Keratinocyte (primary cell): ENCODE results near the gene CORO1C. TPM values are rescaled to one million over a fixed set of nuclear protein-coding genes. Genes with fewer than 3 reads are reported as not detected.

ENCODE experiments used
- DNase-seq: peaks from one replicate; pipeline ENCODE4 v3.0.0-alpha.2; 2011; ENCODE audit warnings: low read depth, missing footprints, low spot score
- FAIRE-seq: peaks from 2 replicates; lab custom pipeline; 2011; peaks lifted over from hg19 to GRCh38; lab: Jason Lieb, UNC
- H2AFZ ChIP-seq: 2 replicates; pipeline ENCODE4 v1.6.0; 2012; ENCODE audit warnings: low read length, control low read depth, inconsistent platforms; ENCODE audit not compliant: control insufficient read depth
- H3K27ac ChIP-seq: 2 replicates; pipeline ENCODE4 v1.5.1; 2011; ENCODE audit warnings: low read length; ENCODE audit not compliant: control insufficient read depth, insufficient read depth
- H3K27me3 ChIP-seq: 3 replicates; pipeline ENCODE4 v1.6.0; 2011; ENCODE audit warnings: low read length; ENCODE audit not compliant: control insufficient read depth, insufficient read depth; ENCODE audit errors: extremely low read depth
- H3K36me3 ChIP-seq, 2 experiments: 2 replicates in 1 of 2; 3 replicates in 1 of 2; pipeline ENCODE4 v1.5.1; 2011; ENCODE audit warnings: low read length in 2 of 2, mild to moderate bottlenecking in 1 of 2; ENCODE audit not compliant: control insufficient read depth in 2 of 2, insufficient read depth in 2 of 2; ENCODE audit errors: extremely low read depth in 1 of 2
- H3K4me1 ChIP-seq: 3 replicates; pipeline ENCODE4 v1.5.1; 2011; ENCODE audit warnings: low read length; ENCODE audit not compliant: control insufficient read depth, insufficient read depth; ENCODE audit errors: extremely low read depth
- H3K4me2 ChIP-seq: 3 replicates; pipeline ENCODE4 v1.6.0; 2011; ENCODE audit warnings: low read depth, low read length; ENCODE audit not compliant: control insufficient read depth, insufficient read depth; ENCODE audit errors: extremely low read depth
- H3K4me3 ChIP-seq, 3 experiments: fragments of 200-600 bp in 1 of 3; sonication (generic) in 1 of 3; 2 replicates in 2 of 3; 3 replicates in 1 of 3; pipeline ENCODE4 v1.5.1; 2011 to 2016; ENCODE audit warnings: low read length in 3 of 3, mild to moderate bottlenecking in 3 of 3, control low read depth in 2 of 3, inconsistent platforms in 1 of 3, low read depth in 1 of 3, mixed read lengths in 1 of 3, mixed run types in 1 of 3, moderate library complexity in 1 of 3; ENCODE audit not compliant: control insufficient read depth in 2 of 3, insufficient read depth in 2 of 3; ENCODE audit errors: extremely low read depth in 1 of 3
- H3K79me2 ChIP-seq: 2 replicates; pipeline ENCODE4 v1.6.0; 2012; ENCODE audit warnings: low read length; ENCODE audit not compliant: control insufficient read depth, insufficient read depth
- H3K9ac ChIP-seq: 3 replicates; pipeline ENCODE4 v1.6.0; 2011; ENCODE audit warnings: low read length; ENCODE audit not compliant: control insufficient read depth, insufficient read depth; ENCODE audit errors: extremely low read depth
- H3K9me1 ChIP-seq: 3 replicates; pipeline ENCODE4 v1.6.0; 2011; ENCODE audit warnings: low read length; ENCODE audit not compliant: control insufficient read depth, insufficient read depth; ENCODE audit errors: extremely low read depth
- H3K9me3 ChIP-seq: 2 replicates; pipeline ENCODE4 v1.5.1; 2012; ENCODE audit warnings: low read depth, low read length; ENCODE audit not compliant: control insufficient read depth
- H4K20me1 ChIP-seq: 3 replicates; pipeline ENCODE4 v1.6.0; 2011; ENCODE audit warnings: low read length; ENCODE audit not compliant: control insufficient read depth, insufficient read depth; ENCODE audit errors: extremely low read depth
- EZH2 ChIP-seq: IDR thresholded peaks from one replicate; pipeline ENCODE4 v1.6.1; 2012; ENCODE audit warnings: inconsistent platforms, mild to moderate bottlenecking, low read length, moderate library complexity
- dilution Hi-C: fragments of 300-500 bp; cut with MboI; formaldehyde crosslinking; loops from one replicate; pipeline ENCODE4 v1.7.0; 2020; ENCODE audit warnings: low sequenced_read_pairs; ENCODE audit not compliant: extremely low pct_ligation_motif_present
- polyA plus RNA-seq, 5 experiments: library from polyadenylated mRNA; depleted of rRNA in 3 of 5; stranded (reverse) in 3 of 5; stranded (forward) in 1 of 5; unstranded in 1 of 5; fragments of >200 nt; gene quantifications; 1 replicate in 1 of 5; 2 replicates in 3 of 5; 3 replicates in 1 of 5; pipeline versions ENCODE4 v1.2.1 to v1.2.3, GENCODE V29; 2011 to 2012; ENCODE audit warnings: missing spikeins in 2 of 5, low read depth in 1 of 5, low replicate concordance in 1 of 5
- TF ChIP-seq, protein P1 (sequence below), 3 experiments: IDR thresholded peaks in 1 of 3; conservative IDR thresholded peaks in 1 of 3; optimal IDR thresholded peaks in 1 of 3; 2 replicates in 2 of 3; 3 replicates in 1 of 3; pipeline versions ENCODE3 to v1.5.1; 2011; ENCODE audit warnings: low read length in 3 of 3, mild to moderate bottlenecking in 3 of 3, moderate library complexity in 2 of 3, control low read depth in 1 of 3, inconsistent platforms in 1 of 3; ENCODE audit not compliant: insufficient read depth in 2 of 3; ENCODE audit errors: extremely low read depth in 1 of 3

The CORO1C gene
- polyA plus RNA-seq, 1 donor (not counting 4 experiments of a cell fraction or from before 2014, with no cell fraction given), result 283 TPM

DNA sequence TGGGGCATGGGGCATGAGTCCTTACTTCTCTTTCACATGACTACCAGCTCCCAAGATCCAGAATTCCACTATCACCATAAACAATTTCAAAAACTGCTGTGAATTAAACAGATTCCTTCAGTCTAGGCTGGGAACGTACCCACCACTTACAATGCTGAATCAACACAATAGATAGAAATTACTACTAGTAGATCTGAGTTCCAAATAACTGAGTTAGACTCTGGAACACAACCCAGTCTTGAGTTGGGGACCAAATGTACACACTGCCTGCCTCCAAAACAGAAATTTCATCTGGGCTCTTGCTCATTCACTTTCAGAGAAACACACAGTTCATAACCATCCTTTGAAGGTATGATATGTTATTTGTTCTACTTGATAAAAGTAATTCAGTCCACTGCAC lies 8.9 kb downstream of the CORO1C start:
- dilution Hi-C loops, result no loop called here
- TF ChIP-seq EZH2, result no peak
- TF ChIP-seq, protein P1, sequence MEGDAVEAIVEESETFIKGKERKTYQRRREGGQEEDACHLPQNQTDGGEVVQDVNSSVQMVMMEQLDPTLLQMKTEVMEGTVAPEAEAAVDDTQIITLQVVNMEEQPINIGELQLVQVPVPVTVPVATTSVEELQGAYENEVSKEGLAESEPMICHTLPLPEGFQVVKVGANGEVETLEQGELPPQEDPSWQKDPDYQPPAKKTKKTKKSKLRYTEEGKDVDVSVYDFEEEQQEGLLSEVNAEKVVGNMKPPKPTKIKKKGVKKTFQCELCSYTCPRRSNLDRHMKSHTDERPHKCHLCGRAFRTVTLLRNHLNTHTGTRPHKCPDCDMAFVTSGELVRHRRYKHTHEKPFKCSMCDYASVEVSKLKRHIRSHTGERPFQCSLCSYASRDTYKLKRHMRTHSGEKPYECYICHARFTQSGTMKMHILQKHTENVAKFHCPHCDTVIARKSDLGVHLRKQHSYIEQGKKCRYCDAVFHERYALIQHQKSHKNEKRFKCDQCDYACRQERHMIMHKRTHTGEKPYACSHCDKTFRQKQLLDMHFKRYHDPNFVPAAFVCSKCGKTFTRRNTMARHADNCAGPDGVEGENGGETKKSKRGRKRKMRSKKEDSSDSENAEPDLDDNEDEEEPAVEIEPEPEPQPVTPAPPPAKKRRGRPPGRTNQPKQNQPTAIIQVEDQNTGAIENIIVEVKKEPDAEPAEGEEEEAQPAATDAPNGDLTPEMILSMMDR (optimal IDR thresholded peaks at IDR 0.05 in 1 of 3, IDR thresholded peaks at IDR 0.05 in 1 of 3, conservative IDR thresholded peaks at IDR 0.05 in 1 of 3; ENCODE audit: extremely low read depth in 1 of 3, insufficient read depth in 2 of 3, low read length in 3 of 3), result no peak
- Histone ChIP-seq H2AFZ (no peak overlapping the region), H3K4me2 (peak overlapping the region; percentile 68), H3K27me3 (no peaks in the 10 kb centered on the region), H3K9ac (peak overlapping the region; percentile 48), H3K36me3 (peaks cover 1 to 11% of the 10 kb centered on the region in 2 experiments), H3K27ac (peak overlapping the region; percentile 78), H3K79me2 (peaks cover 94% of the 10 kb centered on the region), H3K4me1 (peaks cover 61% of the 10 kb centered on the region), H3K9me1 (no peaks in the 10 kb centered on the region), H3K9me3 (no peaks in the 10 kb centered on the region), H4K20me1 (no peaks in the 10 kb centered on the region), H3K4me3 (peak overlapping the region in 2 of 3 experiments; percentile 23 to 37)
- FAIRE-seq (no peak), DNase-seq (no peak)

DNA sequence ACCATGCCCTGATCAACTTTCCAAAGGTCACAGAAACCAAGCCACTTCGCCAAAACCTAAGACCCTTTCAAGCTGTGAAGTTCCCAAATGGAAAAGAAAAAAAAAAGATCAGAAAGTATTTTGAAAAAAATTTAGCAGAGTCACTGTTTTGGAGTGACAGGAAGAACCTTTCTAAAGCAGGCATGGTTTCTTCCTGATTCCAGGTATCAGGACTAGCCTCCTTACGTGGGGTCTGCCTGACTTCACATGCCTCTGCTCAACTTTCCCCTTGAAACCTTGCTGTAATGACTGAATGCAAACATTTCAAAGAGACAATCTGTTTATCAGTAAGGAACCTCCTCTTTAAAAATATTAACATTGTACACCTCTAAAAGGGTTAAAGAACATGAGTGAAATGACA lies 9.5 kb downstream of the CORO1C start:
- H3K27ac ChIP-seq, result peak overlapping the region; percentile 78
- DNase-seq (no peak), FAIRE-seq (no peak)
- dilution Hi-C loops, result no loop called here
- H3K4me1 ChIP-seq, result peaks cover 54% of the 10 kb centered on the region
- peaks cover 94% of the 10 kb centered on the region for H3K79me2 ChIP-seq
- H3K4me3 ChIP-seq, result peak overlapping the region in 1 of 3 experiments; percentile 17
- no peaks in the 10 kb centered on the region for H4K20me1 ChIP-seq
- peak overlapping the region; percentile 68 for H3K4me2 ChIP-seq
- H3K9me1 ChIP-seq, result no peaks in the 10 kb centered on the region
- no peaks in the 10 kb centered on the region for H3K27me3 ChIP-seq
- no peaks in the 10 kb centered on the region for H3K9me3 ChIP-seq
- peak overlapping the region; percentile 48 for H3K9ac ChIP-seq
- TF ChIP-seq EZH2, result no peak
- TF ChIP-seq, protein P1 (optimal IDR thresholded peaks at IDR 0.05 in 1 of 3, IDR thresholded peaks at IDR 0.05 in 1 of 3, conservative IDR thresholded peaks at IDR 0.05 in 1 of 3; ENCODE audit: extremely low read depth in 1 of 3, insufficient read depth in 2 of 3, low read length in 3 of 3), result no peak
- peaks cover 3 to 16% of the 10 kb centered on the region in 2 experiments for H3K36me3 ChIP-seq
- H2AFZ ChIP-seq, result no peak overlapping the region
